Nephron (organoid): ENCODE data around the gene EIF1.

Experiments
- H3K27ac Mint-ChIP-seq, 3 experiments: 2 replicates each; pipeline ENCODE4 v1.8.0; 2020; ENCODE audit warnings: mixed read lengths in 3 of 3, mild to moderate bottlenecking in 2 of 3, moderate library complexity in 1 of 3
- H3K27me3 Mint-ChIP-seq: 2 replicates; pipeline ENCODE4 v1.8.0; 2021; ENCODE audit warnings: low read depth, mild to moderate bottlenecking, moderate library complexity, mixed read lengths
- H3K36me3 Mint-ChIP-seq: 2 replicates; pipeline ENCODE4 v1.8.0; 2020; ENCODE audit warnings: low read depth, mixed read lengths
- H3K4me1 Mint-ChIP-seq: 2 replicates; pipeline ENCODE4 v1.8.0; 2020; ENCODE audit warnings: mixed read lengths
- H3K4me3 Mint-ChIP-seq, 3 experiments: 2 replicates each; pipeline ENCODE4 v1.8.0; 2020; ENCODE audit warnings: mild to moderate bottlenecking in 3 of 3, mixed read lengths in 3 of 3, moderate library complexity in 2 of 3
- H3K9me3 Mint-ChIP-seq: 2 replicates; pipeline ENCODE4 v1.8.0; 2020; ENCODE audit warnings: mixed read lengths
- CTCF ChIP-seq, 3 experiments: fragments of 200-600 bp; sonication (generic); IDR thresholded peaks; one replicate each; pipeline ENCODE4 v1.5.0; 2021; ENCODE audit warnings: antibody characterized with exemption in 3 of 3; ENCODE audit not compliant: unreplicated experiment in 3 of 3

The EIF1 gene

GRCh38 chr17:41738077-41738800 is 49.6 kb downstream of the EIF1 start:
- H3K36me3 Mint-ChIP-seq: no peaks in the 10 kb centered on the region
- peaks cover 14% of the 10 kb centered on the region for H3K4me1 Mint-ChIP-seq
- peaks cover 54% of the 10 kb centered on the region for H3K27me3 Mint-ChIP-seq
- H3K27ac Mint-ChIP-seq: peak overlapping the region; percentile 33 to 72 (median 57)
- no peaks in the 10 kb centered on the region for H3K9me3 Mint-ChIP-seq
- H3K4me3 Mint-ChIP-seq: peak overlapping the region in 1 of 3 experiments; percentile 57
- peak; percentile 99 to 100 (median 99) for TF ChIP-seq CTCF (IDR thresholded peaks at IDR 0.05; ENCODE audit: unreplicated experiment in 3 of 3)

GRCh38 chr17:41738801-41739112 is 50.1 kb downstream of the EIF1 start:
- Mint-ChIP-seq H3K9me3 (no peaks in the 10 kb centered on the region), H3K4me1 (peaks cover 9% of the 10 kb centered on the region), H3K36me3 (no peaks in the 10 kb centered on the region), H3K4me3 (no peak overlapping the region), H3K27ac (no peak overlapping the region), H3K27me3 (peaks cover 49% of the 10 kb centered on the region)
- TF ChIP-seq CTCF (IDR thresholded peaks at IDR 0.05; ENCODE audit: unreplicated experiment in 3 of 3): no peak

- Mint-ChIP-seq H3K36me3 (no peaks in the 10 kb centered on the region), H3K4me3 (no peak overlapping the region), H3K9me3 (no peaks in the 10 kb centered on the region), H3K27me3 (peaks cover 39% of the 10 kb centered on the region), H3K4me1 (peaks cover 9% of the 10 kb centered on the region), H3K27ac (peak overlapping the region in 2 of 3 experiments; percentile 42 to 61)
- TF ChIP-seq CTCF (IDR thresholded peaks at IDR 0.05; ENCODE audit: unreplicated experiment in 3 of 3): no peak
Measured at GRCh38 chr17:41739661-41740352, 51.1 kb downstream of the EIF1 start.

- Mint-ChIP-seq H3K27me3 (peaks cover 32% of the 10 kb centered on the region), H3K9me3 (no peaks in the 10 kb centered on the region), H3K4me1 (peaks cover 9% of the 10 kb centered on the region), H3K4me3 (no peak overlapping the region), H3K27ac (peak overlapping the region in 1 of 3 experiments; percentile 59), H3K36me3 (no peaks in the 10 kb centered on the region)
- TF ChIP-seq CTCF (IDR thresholded peaks at IDR 0.05; ENCODE audit: unreplicated experiment in 3 of 3): no peak
Measured at GRCh38 chr17:41740506-41740905, 51.8 kb downstream of the EIF1 start.

GRCh38 chr17:41741709-41742108 is 53.0 kb downstream of the EIF1 start:
- H3K27ac Mint-ChIP-seq: no peak overlapping the region
- no peak overlapping the region for H3K4me3 Mint-ChIP-seq
- peaks cover 5% of the 10 kb centered on the region for H3K4me1 Mint-ChIP-seq
- H3K36me3 Mint-ChIP-seq: no peaks in the 10 kb centered on the region
- no peak for TF ChIP-seq CTCF (IDR thresholded peaks at IDR 0.05; ENCODE audit: unreplicated experiment in 3 of 3)
- no peaks in the 10 kb centered on the region for H3K9me3 Mint-ChIP-seq
- H3K27me3 Mint-ChIP-seq: peaks cover 25% of the 10 kb centered on the region
